IMR-90 (cell line): Measurements from ENCODE around the gene MAGEA10. TPM values are rescaled to one million over a fixed set of nuclear protein-coding genes. Genes with fewer than 3 reads are reported as not detected.

Experiments
- ATAC-seq: fragments of 200-7000 bp; cut with Tn5 transposase; 2 replicates; pipeline ENCODE4 v1.9.1; 2020; ENCODE audit warnings: low read depth, mild to moderate bottlenecking, moderate library complexity
- BruUV-seq: library from RNA; stranded (reverse); fragments of 400-500 nt; replicated peaks from 2 replicates; lab custom pipeline; 2021; lab: Mats Ljungman, UMichigan
- CTCF ChIA-PET: fragments of 300-600 bp; formaldehyde crosslinking; extraction: SDS; loops from one replicate; lab custom pipeline; 2021; ENCODE audit warnings: antibody characterized with exemption; lab: Yijun Ruan, JAX
- POLR2A ChIA-PET: fragments of 300-600 bp; sonication (Branson Sonifier 250); formaldehyde crosslinking; loops from one replicate; lab custom pipeline; 2022; ENCODE audit warnings: antibody characterized with exemption; ENCODE audit not compliant: unreplicated experiment; lab: Charles Lee
- DNase-seq: peaks from one replicate; pipeline ENCODE4 v3.0.0; 2013
- H2AFZ ChIP-seq: replicated peaks from 2 replicates; pipeline ENCODE3; 2013; ENCODE audit warnings: low read length, mild to moderate bottlenecking; ENCODE audit not compliant: poor library complexity
- H2AK5ac ChIP-seq: 2 replicates; pipeline ENCODE4 v1.6.1; 2013; ENCODE audit warnings: low read depth, low read length, inconsistent platforms
- H2AK9ac ChIP-seq: replicated peaks from 2 replicates; pipeline ENCODE3; 2013; ENCODE audit warnings: mild to moderate bottlenecking, low read depth, low read length, moderate library complexity; ENCODE audit not compliant: poor library complexity
- H2BK120ac ChIP-seq: 2 replicates; pipeline ENCODE4 v1.6.1; 2013; ENCODE audit warnings: low read depth, low read length, inconsistent platforms
- H2BK15ac ChIP-seq: 3 replicates; pipeline ENCODE4 v1.6.1; 2013; ENCODE audit warnings: low read depth, low read length, inconsistent platforms
- H2BK20ac ChIP-seq: 2 replicates; pipeline ENCODE4 v1.6.1; 2013; ENCODE audit warnings: low read depth, mild to moderate bottlenecking, inconsistent platforms, low read length, moderate library complexity
- H2BK5ac ChIP-seq: 2 replicates; pipeline ENCODE4 v1.6.1; 2013; ENCODE audit warnings: mild to moderate bottlenecking, low read depth, low read length, inconsistent platforms; ENCODE audit not compliant: poor library complexity, severe bottlenecking
- H3K14ac ChIP-seq: replicated peaks from 2 replicates; pipeline ENCODE4 v1.6.1; 2013; ENCODE audit warnings: low read depth, low read length, inconsistent platforms
- H3K18ac ChIP-seq: 2 replicates; pipeline ENCODE4 v1.6.1; 2013; ENCODE audit warnings: low read depth, low read length, control low read depth
- H3K23ac ChIP-seq: 2 replicates; pipeline ENCODE4 v1.6.1; 2013; ENCODE audit warnings: low read depth, low read length, inconsistent platforms
- H3K27ac ChIP-seq: 2 replicates; pipeline ENCODE4 v1.5.1; 2013; ENCODE audit warnings: mild to moderate bottlenecking, control low read depth, low read length; ENCODE audit not compliant: insufficient read depth
- H3K27me3 ChIP-seq: 2 replicates; pipeline ENCODE4 v1.6.1; 2013; ENCODE audit warnings: low read length; ENCODE audit not compliant: control insufficient read depth, insufficient read depth
- H3K36me3 ChIP-seq: 2 replicates; pipeline ENCODE4 v1.6.1; 2013; ENCODE audit warnings: low read length, mixed read lengths; ENCODE audit not compliant: control insufficient read depth, insufficient read depth
- H3K4ac ChIP-seq: 2 replicates; pipeline ENCODE4 v1.6.1; 2013; ENCODE audit warnings: low read depth, low read length, inconsistent platforms
- H3K4me1 ChIP-seq: 2 replicates; pipeline ENCODE4 v1.6.1; 2013; ENCODE audit warnings: low read length, mixed read lengths; ENCODE audit not compliant: control insufficient read depth, insufficient read depth
- H3K4me2 ChIP-seq: 2 replicates; pipeline ENCODE4 v1.6.1; 2013; ENCODE audit warnings: low read depth, mild to moderate bottlenecking, control low read depth, low read length, moderate library complexity
- H3K4me3 ChIP-seq: 2 replicates; pipeline ENCODE4 v1.5.1; 2013; ENCODE audit warnings: low read depth, mild to moderate bottlenecking, control low read depth, low read length, moderate library complexity; ENCODE audit not compliant: insufficient read depth
- H3K56ac ChIP-seq: 2 replicates; pipeline ENCODE4 v1.6.1; 2013; ENCODE audit warnings: low read length, inconsistent platforms; ENCODE audit not compliant: insufficient read depth; ENCODE audit errors: extremely low read depth
- H3K79me1 ChIP-seq, 2 experiments: 2 replicates each; pipeline ENCODE4 v1.6.1; 2013; ENCODE audit warnings: low read length in 2 of 2, inconsistent platforms in 1 of 2, low read depth in 1 of 2
- H3K9ac ChIP-seq: 2 replicates; pipeline ENCODE4 v1.6.1; 2013; ENCODE audit warnings: low read depth, low read length, control low read depth
- H3K9me1 ChIP-seq: 2 replicates; pipeline ENCODE4 v1.6.1; 2013; ENCODE audit warnings: low read length, inconsistent platforms; ENCODE audit not compliant: insufficient read depth
- H3K9me3 ChIP-seq: 2 replicates; pipeline ENCODE4 v1.6.1; 2013; ENCODE audit warnings: low read length; ENCODE audit not compliant: control insufficient read depth, insufficient read depth
- H4K20me1 ChIP-seq: 2 replicates; pipeline ENCODE4 v1.6.1; 2013; ENCODE audit warnings: low read length, inconsistent platforms; ENCODE audit not compliant: insufficient read depth
- H4K5ac ChIP-seq: 2 replicates; pipeline ENCODE4 v1.6.1; 2013; ENCODE audit warnings: mild to moderate bottlenecking, low read depth, low read length, control low read depth
- H4K8ac ChIP-seq, 2 experiments: 2 replicates each; pipeline ENCODE4 v1.6.1; 2013; ENCODE audit warnings: low read depth in 2 of 2, low read length in 2 of 2, control low read depth in 1 of 2, inconsistent platforms in 1 of 2
- H4K91ac ChIP-seq: 2 replicates; pipeline ENCODE4 v1.6.1; 2013; ENCODE audit warnings: low read depth, low read length, inconsistent platforms; ENCODE audit not compliant: insufficient read depth
- CEBPB ChIP-seq: IDR thresholded peaks from 2 replicates; pipeline ENCODE4 v1.6.1; 2012; ENCODE audit warnings: low read depth, low read length, improper control_type of control experiment
- MAFK ChIP-seq: IDR thresholded peaks from 2 replicates; pipeline ENCODE4 v1.6.1; 2012; ENCODE audit warnings: low read depth, low read length, improper control_type of control experiment
- MXI1 ChIP-seq: IDR thresholded peaks from 2 replicates; pipeline ENCODE4 v1.6.1; 2012; ENCODE audit warnings: low read depth, mild to moderate bottlenecking, low read length, moderate library complexity, borderline replicate concordance
- RCOR1 ChIP-seq: IDR thresholded peaks from 2 replicates; pipeline ENCODE4 v1.6.1; 2012; ENCODE audit warnings: mild to moderate bottlenecking, low read length, improper control_type of control experiment; ENCODE audit not compliant: insufficient replicate concordance
- RFX5 ChIP-seq: IDR thresholded peaks from 2 replicates; pipeline ENCODE4 v1.8.0; 2012; ENCODE audit warnings: low read depth, mild to moderate bottlenecking, low read length, moderate library complexity
- WGBS, 2 experiments: methylation state at CpG; one replicate each; pipeline versions ENCODE4 v1.1.5 to v1.1.7; 2013; ENCODE audit warnings: missing lambda C conversion rate in 2 of 2; ENCODE audit not compliant: insufficient read length in 1 of 2; ENCODE audit errors: extremely low coverage in 2 of 2; 5-methylcytosine and 5-hydroxymethylcytosine counted together
- dilution Hi-C: fragments of 300-500 bp; cut with HindIII; formaldehyde crosslinking; loops from one replicate; pipeline ENCODE4 v1.14.3; 2018; ENCODE audit warnings: low sequenced_read_pairs; ENCODE audit not compliant: unreplicated experiment
- in situ Hi-C: fragments of 300-500 bp; cut with MboI; formaldehyde crosslinking; loops from 3 replicates; pipeline ENCODE4 v1.14.3; 2019; ENCODE audit warnings: low sequenced_read_pairs, inconsistent platforms, mixed read lengths
- intact Hi-C: fragments of 100-400 bp; cut with micrococcal nuclease; formaldehyde crosslinking; loops from 2 replicates; pipeline ENCODE4 v1.10.0; 2022
- polyA plus RNA-seq, 3 experiments: library from polyadenylated mRNA; depleted of rRNA; stranded (reverse); fragments of >200 nt; gene quantifications; 2 replicates each; pipeline ENCODE4 v1.2.3, GENCODE V29; 2012; ENCODE audit warnings: low replicate concordance in 1 of 3
- total RNA-seq: library from RNA; depleted of rRNA; stranded (reverse); fragments of >200 nt; gene quantifications from 2 replicates; pipeline ENCODE4 v1.2.3, GENCODE V29; 2012

The MAGEA10 gene
- total and polyA plus RNA-seq, 2 of the 4 experiments (the other 2 are of a cell fraction) = not detected

DNA sequence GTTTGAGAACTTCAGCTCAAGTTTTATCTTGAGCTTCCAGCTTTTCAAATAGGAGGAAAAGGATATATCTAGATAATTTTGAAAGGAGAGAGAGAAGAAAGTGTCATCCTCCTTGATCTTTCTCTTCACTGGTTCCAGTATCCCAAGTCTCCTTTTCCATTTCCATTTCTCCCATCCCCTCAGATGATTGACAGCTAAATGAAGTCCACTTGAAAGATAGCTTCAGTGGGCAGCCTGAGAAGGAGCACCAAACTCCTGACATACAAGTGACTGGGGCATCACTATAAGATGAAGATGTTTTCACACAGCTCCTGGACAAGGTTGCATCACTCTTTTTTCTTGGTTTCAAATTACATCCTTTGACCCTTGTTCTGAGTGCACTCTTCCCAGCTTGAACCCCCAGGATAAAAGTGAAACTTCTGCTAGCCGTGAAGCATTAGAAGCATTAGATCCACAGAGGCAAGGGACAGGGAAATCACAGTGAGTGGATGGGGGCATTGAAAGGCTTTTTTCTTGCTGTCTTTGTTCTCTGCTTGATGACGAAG lies 17.5 kb upstream of the MAGEA10 start:
- in situ Hi-C loops = no loop called here
- ATAC-seq = no peak
- Histone ChIP-seq H4K20me1 (no peaks in the 10 kb centered on the region), H3K56ac (no peak overlapping the region), H3K14ac (no peak overlapping the region), H3K9me3 (peaks cover 1% of the 10 kb centered on the region; the same call in 1 of the 2 replicates), H3K4ac (no peak overlapping the region), H3K4me1 (no peaks in the 10 kb centered on the region), H3K27ac (no peak overlapping the region), H2AK9ac (no peak overlapping the region), H3K23ac (no peak overlapping the region), H3K36me3 (no peaks in the 10 kb centered on the region), H2BK20ac (no peak overlapping the region), H4K91ac (no peak overlapping the region), H3K18ac (no peak overlapping the region), H2BK120ac (no peak overlapping the region), H2BK5ac (no peak overlapping the region), H3K79me1 (no peaks in the 10 kb centered on the region), H4K5ac (no peak overlapping the region), H3K9me1 (no peaks in the 10 kb centered on the region), H4K8ac (no peak overlapping the region), H3K4me2 (no peak overlapping the region), H2BK15ac (no peak overlapping the region), H2AFZ (no peak overlapping the region), H3K4me3 (no peak overlapping the region), H3K27me3 (no peaks in the 10 kb centered on the region), H3K9ac (no peak overlapping the region), H2AK5ac (no peak overlapping the region)
- BruUV-seq = no TSS peak
- ChIA-PET CTCF (no interaction called here), POLR2A (no interaction called here)
- TF ChIP-seq MXI1 (no peak), RCOR1 (no peak), RFX5 (no peak), MAFK (no peak), CEBPB (no peak)
- dilution Hi-C loops = no loop called here
- DNase-seq = no peak
- no CpG with 5 or more reads among the region's 2 CpGs for WGBS, 2 experiments
- intact Hi-C loops = no loop called here
